GM21576 (cell line): ENCODE measurements around the gene HOXC4.
"Not testable (repeated sequence)": the region's sequence is repeated elsewhere in the genome, so short reads cannot be mapped to it uniquely, and the experiment has no call there.

Experiments
- ATAC-seq: cut with Tn5 transposase; IDR thresholded peaks from one replicate; pipeline ENCODE4 v1.9.1; 2021; ENCODE audit warnings: mild to moderate bottlenecking, moderate library complexity; ENCODE audit not compliant: unreplicated experiment

HOXC4 gene

GRCh38 chr12:54053003-54053750, 458 bp upstream of the HOXC4 start:
- ATAC-seq: peak; percentile 73

DNA sequence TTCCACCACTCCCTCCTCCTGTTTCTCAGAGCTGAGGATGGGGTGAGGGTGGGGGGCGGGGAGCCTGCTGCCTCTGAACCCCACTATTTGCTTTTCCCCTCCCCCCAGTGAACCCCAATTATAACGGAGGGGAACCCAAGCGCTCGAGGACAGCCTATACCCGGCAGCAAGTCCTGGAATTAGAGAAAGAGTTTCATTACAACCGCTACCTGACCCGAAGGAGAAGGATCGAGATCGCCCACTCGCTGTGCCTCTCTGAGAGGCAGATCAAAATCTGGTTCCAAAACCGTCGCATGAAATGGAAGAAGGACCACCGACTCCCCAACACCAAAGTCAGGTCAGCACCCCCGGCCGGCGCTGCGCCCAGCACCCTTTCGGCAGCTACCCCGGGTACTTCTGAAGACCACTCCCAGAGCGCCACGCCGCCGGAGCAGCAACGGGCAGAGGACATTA, 1.1 kb downstream of the HOXC4 start:
- ATAC-seq: no peak

GRCh38 chr12:54055552-54055951, 1.9 kb downstream of the HOXC4 start:
- ATAC-seq: no peak

DNA sequence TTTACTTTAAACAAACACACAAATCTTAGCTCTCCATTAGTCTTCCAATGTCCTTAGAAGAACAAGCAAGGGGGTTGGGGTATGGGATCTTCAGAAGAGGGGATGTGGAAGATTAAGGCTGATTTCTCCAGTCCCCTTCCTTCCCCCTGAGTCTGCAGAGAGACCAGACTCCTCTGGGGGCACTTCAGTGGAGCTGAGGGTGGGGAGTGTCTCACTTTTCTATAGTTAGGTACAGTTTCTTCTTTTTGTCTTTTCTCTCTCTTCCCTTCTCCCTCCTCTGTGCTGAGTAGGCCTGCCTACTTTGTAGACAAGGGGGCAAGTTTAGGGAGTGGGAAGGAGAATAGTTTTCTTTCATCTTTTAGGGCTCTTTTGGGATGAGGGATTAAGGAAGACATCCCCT, 2.5 kb downstream of the HOXC4 start:
- ATAC-seq: no peak

DNA sequence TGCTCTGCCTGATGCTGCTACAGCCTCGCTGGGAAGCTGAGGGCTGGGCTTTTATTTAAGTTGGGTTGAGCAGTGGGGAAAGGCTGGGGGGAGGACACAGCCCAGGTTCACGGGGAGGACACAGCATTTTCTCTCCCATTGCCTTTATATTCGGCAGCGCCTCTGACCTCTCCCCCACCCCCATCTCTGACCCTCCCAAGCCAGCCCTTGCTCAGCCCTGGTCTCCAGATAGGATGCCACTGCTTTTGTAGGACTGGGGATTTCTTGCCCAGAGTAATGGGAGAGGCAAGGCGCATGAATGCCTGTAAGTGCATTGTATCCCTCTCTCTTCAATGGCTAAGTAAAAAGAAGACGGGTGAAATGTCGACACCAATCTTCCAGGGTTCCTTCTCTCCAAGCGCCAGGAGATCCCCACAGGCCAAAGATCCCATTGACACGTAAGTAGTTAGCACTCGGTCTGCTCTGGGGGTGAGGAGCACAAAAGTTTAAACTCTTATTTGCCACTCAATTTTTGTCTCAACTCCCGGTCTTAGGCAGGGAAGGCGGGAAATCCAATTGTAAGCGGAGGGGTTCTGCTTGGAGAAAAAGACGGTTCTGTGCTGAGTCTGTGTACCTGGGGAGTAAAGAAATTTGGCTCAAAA, 4.6 kb downstream of the HOXC4 start:
- ATAC-seq: no peak

DNA sequence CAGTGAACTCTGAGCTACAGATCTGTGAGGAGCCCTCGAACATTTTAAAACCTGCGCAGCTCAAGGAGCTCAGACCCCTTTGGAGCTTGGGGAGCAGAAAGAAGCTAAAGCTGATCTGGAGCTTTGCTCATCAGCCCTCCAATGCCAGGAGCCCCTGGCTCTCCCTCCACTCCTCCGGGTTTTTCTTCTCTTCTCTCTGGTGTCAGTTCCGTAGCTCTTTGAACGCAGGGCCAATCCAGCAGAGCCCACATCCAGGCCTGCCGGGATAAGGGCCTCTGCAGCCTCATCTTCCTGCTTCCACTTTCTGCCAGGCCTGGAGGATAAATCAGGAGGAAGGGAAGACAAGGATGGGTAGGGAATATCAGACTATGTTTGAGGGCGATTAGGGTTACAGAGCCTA, 6.0 kb downstream of the HOXC4 start:
- no peak for ATAC-seq

- no peak for ATAC-seq
Observed at GRCh38 chr12:54060174-54060974, 6.7 kb downstream of the HOXC4 start.

- no peak for ATAC-seq
Observed at GRCh38 chr12:54060975-54061778, 7.5 kb downstream of the HOXC4 start.

DNA sequence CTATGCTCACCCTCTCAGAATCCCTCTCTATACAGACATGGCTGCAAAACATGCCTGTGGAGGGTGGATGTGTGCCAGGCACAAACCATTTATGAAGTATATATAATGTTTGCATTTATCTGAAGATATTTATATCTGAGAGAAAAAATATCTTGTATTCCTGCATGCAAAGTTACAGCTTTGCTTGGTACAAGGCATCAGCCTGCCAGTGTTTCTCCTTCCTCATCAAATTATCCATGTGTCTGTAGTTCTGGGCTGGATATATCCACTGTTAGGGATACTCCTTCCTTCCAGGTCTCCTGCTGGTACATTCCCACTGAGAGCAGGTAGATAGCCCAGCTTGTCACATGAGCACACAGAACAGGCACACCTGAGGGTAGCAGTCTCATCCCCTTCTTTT, 12.0 kb downstream of the HOXC4 start:
- no peak for ATAC-seq

- ATAC-seq: no peak
Observed at GRCh38 chr12:54066408-54066807, 12.8 kb downstream of the HOXC4 start.

- no peak for ATAC-seq
Observed at GRCh38 chr12:54068418-54069070, 14.9 kb downstream of the HOXC4 start.

- ATAC-seq: no peak
Observed at GRCh38 chr12:54071942-54072341, 18.3 kb downstream of the HOXC4 start.

- ATAC-seq: no peak
Observed at GRCh38 chr12:54074308-54074707, 20.7 kb downstream of the HOXC4 start.

GRCh38 chr12:54075409-54075808, 21.8 kb downstream of the HOXC4 start:
- ATAC-seq: no peak

DNA sequence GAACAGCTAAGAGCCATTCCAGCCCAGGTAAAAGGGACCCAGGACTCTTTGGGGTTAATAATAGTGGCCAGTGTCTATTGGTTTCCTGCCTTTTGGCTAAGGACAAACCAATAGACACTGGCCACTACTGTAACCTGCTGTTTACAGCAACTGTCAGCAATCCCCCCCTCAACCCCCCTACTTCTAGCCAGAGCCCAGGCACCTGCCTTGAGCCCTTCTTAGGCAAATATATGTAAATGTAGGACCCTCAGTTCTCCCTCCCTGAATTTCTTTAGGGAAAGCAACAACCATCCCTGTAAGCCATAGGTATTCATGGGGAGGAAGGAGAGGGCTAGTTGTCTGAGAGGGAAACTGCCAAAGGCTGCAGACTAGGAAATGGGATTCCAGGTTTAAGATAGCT, 22.3 kb downstream of the HOXC4 start:
- ATAC-seq: no peak

- not testable (repeated sequence) for ATAC-seq
Observed at GRCh38 chr12:54077843-54078242, 24.2 kb downstream of the HOXC4 start.

DNA sequence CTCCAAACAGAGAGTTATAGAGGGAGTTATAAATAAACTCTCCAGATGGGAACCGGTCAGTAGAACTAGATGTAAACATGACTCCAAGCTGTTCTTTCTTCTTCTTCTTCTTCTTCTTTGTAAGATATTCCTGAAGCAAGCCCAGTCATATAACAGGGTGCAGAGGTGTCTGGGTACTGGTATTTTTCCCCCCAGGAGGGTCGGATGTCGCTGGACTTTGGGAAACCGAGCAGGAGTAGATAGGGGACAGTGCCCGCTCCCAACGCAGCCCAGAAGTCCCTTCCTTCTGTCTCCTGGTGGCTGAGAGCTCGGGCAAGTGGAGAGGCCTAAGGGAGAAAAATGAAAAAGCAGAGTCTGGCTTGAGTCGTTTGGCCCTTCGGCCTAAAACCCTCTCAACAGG, 25.5 kb downstream of the HOXC4 start:
- not testable (repeated sequence) for ATAC-seq

GRCh38 chr12:54080008-54080924, 26.6 kb downstream of the HOXC4 start:
- not testable (repeated sequence) for ATAC-seq

- ATAC-seq: not testable (repeated sequence)
Observed at GRCh38 chr12:54081053-54081514, 27.4 kb downstream of the HOXC4 start.
